NCI-H2227 (cell line): ENCODE results near the gene CD37.
"Not testable (repeated sequence)": the region's sequence is repeated elsewhere in the genome, so short reads cannot be mapped to it uniquely, and the experiment has no call there.

Experiments used
- DNase-seq: peaks from one replicate; lab custom pipeline; 2025; ENCODE audit not compliant: unreplicated experiment; lab: John Stamatoyannopoulos, UW

Gene CD37

DNA sequence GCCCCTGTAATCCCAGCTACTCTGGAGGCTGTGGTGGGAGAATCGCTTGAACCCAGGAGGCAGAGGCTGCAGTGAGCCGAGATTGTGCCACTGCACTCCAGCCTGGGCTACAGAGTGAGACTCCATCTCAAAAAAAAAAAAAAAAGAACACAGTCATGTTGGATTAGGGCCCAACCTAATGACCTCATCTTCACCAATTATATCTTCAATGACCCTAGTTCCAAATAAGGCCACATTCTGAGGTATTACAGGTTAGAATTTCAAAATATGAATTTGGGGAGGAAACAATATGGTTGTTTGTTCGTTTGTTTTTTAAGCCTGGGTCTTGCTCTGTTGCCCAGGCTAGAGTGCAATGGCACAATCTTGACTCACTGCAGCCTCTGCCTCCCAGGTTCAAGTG is 38.0 kb downstream of the CD37 start:
- not testable (repeated sequence) for DNase-seq

DNA sequence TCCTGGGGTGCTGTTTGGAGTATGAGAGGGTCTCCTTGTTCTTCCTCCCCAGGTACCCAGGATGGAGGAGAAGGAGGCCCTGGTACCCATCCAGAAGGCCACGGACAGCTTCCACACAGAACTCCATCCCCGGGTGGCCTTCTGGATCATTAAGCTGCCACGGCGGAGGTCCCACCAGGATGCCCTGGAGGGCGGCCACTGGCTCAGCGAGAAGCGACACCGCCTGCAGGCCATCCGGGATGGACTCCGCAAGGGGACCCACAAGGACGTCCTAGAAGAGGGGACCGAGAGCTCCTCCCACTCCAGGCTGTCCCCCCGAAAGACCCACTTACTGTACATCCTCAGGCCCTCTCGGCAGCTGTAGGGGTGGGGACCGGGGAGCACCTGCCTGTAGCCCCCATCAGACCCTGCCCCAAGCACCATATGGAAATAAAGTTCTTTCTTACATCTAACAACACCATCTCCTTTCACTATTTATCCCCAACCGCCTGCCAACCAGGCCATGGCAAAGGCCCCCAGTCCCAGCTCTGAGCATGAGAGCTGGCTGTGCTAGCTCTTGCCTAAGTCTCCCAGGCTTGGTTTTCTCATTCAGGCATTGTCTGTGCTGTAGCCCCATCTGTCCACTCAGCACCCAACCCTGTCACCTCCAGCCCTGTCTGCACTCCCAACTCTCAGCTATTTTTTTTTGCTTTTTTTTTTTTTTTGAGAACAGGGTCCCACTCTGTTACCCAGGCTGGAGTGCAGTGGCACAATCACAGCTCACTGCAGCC is 39.6 kb downstream of the CD37 start:
- no peak for DNase-seq

DNA sequence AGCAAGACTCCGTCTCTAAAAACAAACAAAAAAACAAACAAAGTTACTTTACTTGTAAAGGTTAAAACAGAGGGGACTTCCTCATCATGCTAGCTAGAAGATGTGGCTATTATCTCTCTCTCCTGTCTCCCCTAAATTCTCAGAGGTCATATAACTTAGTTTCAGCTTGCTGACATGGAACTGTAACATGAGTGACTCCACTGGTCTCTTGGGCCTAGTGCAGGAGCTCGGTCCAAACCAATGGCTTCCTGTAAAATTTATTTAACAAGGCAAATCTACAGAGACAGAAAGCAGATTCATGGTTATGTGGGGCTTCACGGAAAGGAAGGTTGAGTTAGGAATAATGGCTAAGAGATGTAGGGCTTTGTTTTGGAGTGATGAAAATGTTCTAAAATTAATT is 43.3 kb downstream of the CD37 start:
- no peak for DNase-seq

DNA sequence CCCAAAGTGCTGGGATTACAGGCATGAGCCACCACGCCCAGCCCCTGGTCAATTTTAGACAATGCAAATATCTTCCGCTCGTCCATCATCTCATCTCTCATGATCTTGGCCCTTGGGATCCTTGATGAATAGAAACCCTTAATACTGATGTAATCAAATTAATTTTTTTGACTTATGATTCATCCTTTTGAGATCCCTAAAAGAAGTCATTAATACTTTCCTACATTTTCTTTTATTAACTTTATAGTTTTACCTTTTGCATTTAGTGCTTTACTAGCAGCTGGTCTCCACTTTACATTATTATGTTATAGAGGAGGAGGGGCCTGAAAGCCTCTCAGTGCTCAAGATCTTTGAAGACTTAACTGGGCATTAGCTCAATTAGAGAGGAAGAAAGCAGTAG is 45.2 kb downstream of the CD37 start:
- DNase-seq: no peak

DNA sequence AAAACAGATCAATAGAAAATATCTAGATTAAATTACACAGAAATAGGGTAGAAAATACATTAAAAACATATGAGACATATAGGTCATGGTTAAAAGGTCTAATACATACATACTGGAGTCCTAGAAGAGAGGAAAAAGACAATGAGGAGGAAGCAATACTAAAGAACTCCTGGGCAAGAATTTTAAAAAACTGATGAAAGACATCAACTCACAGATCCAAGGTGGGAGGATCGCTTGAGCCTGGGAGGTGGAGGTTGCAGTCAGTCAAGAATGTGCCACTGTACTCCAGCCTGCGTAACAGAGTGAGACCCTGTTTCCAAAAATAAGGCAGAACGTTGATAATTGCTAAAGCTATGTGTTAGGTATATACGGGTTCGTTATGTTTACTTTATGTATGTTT is 47.4 kb downstream of the CD37 start:
- DNase-seq: no peak

DNA sequence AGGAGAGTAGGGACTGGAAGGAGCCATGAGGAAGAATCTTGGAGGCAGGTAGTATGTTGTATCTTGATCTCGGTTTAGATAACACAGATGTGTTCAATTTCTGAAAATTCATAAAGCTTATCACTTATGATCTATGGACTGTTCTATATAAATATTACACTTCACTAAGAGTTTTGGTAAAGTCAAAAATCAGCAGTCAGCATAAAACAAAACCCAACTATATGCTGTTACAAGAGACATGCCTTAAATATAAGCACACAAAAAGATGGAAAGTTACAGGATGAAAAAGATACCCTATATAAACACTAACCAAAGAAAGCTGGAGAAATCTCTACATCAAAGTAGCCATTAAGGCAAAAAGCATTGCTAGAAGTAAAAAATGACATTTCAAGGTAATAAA is 48.4 kb downstream of the CD37 start:
- DNase-seq: no peak

DNA sequence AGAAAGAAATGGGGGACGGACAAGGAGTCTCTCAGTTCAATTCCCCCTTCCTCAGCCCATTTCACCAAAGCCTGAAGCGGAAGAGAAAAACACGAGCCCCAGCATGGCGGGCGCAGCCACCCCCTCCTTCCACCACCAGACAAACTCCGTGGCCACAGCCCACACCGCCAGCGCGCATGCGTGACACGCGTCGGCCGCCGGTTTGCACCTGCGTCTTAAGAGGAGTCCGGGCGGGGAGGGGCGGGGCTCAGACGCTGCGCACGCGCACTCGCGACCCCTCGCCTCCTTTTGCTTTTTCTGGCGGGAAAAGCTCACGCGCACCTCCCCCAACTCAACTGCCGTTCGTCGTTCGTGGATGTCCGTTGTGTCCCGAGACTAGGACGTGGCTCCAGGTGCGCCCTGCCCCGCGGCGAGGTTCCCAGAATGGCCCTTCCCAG is 52.7 kb downstream of the CD37 start, which contains the start of gene KASH5:
KASH5 (plus strand) TSS at position 314 of the 437 bp plus-strand sequence. CDS start 2,635 bp downstream, outside the sequence.
- DNase-seq: no peak

DNA sequence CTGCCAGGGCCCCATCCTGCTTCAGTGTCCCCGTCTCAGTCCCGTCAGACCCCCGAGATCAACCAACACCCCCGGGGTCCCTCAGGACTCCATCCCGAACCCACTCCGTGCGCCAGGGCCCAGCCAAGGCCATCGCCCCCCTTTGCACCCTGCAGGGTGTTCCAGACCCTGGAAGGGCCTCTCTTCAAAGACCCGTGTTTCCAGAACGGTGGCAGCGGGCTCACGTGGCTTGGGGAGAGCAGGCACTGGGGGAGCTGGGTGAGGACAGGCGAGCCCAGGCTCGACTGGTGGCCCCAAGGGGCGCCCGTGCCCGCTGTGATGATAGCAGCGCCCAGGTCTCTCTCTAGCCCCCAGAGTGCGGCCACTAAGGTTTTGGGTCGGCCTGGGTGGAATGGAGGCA is 54.2 kb downstream of the CD37 start:
- no peak for DNase-seq
